ENCODE measurements around the gene MAP7. TPM values are rescaled to one million over a fixed set of nuclear protein-coding genes. Genes with fewer than 3 reads are reported as not detected.

MAP7 gene
- total RNA-seq, 4 donors from 2014 or later, result 16.5 to 47.1 (median 38.8) TPM

DNA sequence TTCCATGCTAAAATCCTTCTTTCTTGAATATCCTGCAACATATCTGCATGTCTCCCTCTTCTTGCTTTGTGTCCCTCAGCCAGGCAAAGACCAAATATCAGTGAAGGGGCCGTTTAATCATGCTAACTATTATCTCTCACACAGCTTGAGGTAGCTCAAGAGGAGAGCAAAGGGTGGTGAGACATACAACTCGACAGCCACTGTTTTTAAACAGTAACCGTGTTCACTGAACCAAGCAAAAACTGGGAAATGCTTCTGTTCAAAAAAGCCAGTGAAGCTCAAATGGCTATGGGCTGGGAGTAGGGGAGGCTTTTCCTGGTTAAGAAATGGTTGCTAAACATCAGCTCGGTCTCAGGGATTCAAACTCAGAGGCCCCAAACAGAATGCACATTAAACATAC is 83.4 kb downstream of the MAP7 start:
- Histone ChIP-seq H3K27ac (no peak overlapping the region), H3K36me3 (no peaks in the 10 kb centered on the region), H3K27me3 (no peaks in the 10 kb centered on the region), H3K4me3 (no peak overlapping the region), H3K9me3 (no peaks in the 10 kb centered on the region), H3K4me1 (no peaks in the 10 kb centered on the region)
- TF ChIP-seq POLR2A (IDR thresholded peaks at IDR 0.05), result no peak
- TF ChIP-seq, protein P1, sequence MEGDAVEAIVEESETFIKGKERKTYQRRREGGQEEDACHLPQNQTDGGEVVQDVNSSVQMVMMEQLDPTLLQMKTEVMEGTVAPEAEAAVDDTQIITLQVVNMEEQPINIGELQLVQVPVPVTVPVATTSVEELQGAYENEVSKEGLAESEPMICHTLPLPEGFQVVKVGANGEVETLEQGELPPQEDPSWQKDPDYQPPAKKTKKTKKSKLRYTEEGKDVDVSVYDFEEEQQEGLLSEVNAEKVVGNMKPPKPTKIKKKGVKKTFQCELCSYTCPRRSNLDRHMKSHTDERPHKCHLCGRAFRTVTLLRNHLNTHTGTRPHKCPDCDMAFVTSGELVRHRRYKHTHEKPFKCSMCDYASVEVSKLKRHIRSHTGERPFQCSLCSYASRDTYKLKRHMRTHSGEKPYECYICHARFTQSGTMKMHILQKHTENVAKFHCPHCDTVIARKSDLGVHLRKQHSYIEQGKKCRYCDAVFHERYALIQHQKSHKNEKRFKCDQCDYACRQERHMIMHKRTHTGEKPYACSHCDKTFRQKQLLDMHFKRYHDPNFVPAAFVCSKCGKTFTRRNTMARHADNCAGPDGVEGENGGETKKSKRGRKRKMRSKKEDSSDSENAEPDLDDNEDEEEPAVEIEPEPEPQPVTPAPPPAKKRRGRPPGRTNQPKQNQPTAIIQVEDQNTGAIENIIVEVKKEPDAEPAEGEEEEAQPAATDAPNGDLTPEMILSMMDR (IDR thresholded peaks at IDR 0.05), result no peak
- no peak for DNase-seq

DNA sequence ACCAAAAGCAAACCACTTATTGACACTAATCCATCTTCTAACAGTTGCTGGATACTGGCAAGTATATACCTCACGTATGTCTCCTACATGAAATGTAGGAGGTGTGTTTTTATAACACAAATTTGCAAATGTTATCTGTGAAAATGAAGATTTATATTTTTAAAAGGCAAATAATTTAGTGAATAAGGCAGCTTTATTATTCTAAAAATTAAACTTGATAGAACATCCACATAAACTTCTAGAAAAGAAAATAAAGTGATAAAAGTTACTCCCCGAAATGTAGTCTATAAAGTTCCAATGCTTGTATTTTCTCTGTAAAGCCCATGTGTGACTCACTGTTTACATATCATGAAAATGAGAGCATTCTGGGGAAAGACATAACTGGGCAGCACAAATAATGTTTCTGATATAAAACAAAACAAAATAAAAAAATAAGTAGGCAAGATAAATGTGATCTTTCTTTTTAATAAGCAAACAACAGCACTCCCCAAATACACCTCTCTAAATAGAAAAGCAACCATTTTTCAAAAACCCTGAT is 84.4 kb downstream of the MAP7 start:
- TF ChIP-seq, protein P1 (IDR thresholded peaks at IDR 0.05), result no peak
- no peak for TF ChIP-seq POLR2A (IDR thresholded peaks at IDR 0.05)
- H3K27ac ChIP-seq, result no peak overlapping the region
- H3K36me3 ChIP-seq, result no peaks in the 10 kb centered on the region
- no peaks in the 10 kb centered on the region for H3K4me1 ChIP-seq
- no peaks in the 10 kb centered on the region for H3K27me3 ChIP-seq
- H3K9me3 ChIP-seq, result no peaks in the 10 kb centered on the region
- H3K4me3 ChIP-seq, result no peak overlapping the region
- no peak for DNase-seq

DNA sequence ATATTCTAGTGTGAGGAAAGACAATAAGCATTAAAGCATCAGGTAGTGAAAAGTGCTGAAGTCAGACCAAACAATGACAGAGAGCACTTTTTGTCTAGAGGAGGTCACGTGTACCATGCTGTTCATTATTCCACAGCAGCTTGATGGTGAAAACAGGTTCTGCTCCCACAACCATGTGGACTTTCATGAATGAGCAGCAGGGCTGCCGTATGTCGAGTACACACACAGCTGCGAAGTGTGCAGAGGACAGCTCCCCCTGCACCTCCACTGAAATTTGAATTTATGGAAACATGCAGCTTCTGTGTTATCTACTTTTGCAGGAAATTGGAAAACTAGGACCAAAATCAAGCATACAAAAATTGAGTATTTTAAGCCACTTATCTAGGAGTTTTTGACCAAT is 85.3 kb downstream of the MAP7 start:
- no peak overlapping the region for H3K27ac ChIP-seq
- no peak for DNase-seq
- H3K27me3 ChIP-seq, result no peaks in the 10 kb centered on the region
- H3K4me1 ChIP-seq, result no peaks in the 10 kb centered on the region
- H3K9me3 ChIP-seq, result no peaks in the 10 kb centered on the region
- H3K4me3 ChIP-seq, result no peak overlapping the region
- no peak for TF ChIP-seq POLR2A (IDR thresholded peaks at IDR 0.05)
- TF ChIP-seq, protein P1 (IDR thresholded peaks at IDR 0.05), result no peak
- no peaks in the 10 kb centered on the region for H3K36me3 ChIP-seq

DNA sequence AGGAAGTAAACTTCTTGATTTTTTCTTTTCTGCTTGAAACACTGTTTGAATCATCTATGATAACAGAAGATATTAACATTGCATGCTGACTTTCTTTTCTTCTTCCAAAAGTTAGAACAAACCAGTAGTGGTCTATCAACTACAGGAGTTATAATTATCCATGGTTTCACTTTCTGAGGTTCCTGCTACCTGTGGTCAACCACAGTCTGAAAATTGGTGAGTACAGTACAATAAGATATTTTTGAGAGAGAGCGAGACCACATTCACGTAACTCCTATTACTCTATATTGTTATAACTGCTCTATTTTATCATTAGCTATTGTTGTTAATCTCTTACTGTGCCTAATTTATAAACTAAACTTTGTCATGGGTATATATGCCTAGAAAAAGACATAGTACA is 86.1 kb downstream of the MAP7 start:
- Histone ChIP-seq H3K4me3 (no peak overlapping the region), H3K36me3 (no peaks in the 10 kb centered on the region), H3K27me3 (no peaks in the 10 kb centered on the region), H3K27ac (no peak overlapping the region), H3K4me1 (no peaks in the 10 kb centered on the region), H3K9me3 (no peaks in the 10 kb centered on the region)
- DNase-seq, result no peak
- TF ChIP-seq, protein P1 (IDR thresholded peaks at IDR 0.05), result no peak
- no peak for TF ChIP-seq POLR2A (IDR thresholded peaks at IDR 0.05)

DNA sequence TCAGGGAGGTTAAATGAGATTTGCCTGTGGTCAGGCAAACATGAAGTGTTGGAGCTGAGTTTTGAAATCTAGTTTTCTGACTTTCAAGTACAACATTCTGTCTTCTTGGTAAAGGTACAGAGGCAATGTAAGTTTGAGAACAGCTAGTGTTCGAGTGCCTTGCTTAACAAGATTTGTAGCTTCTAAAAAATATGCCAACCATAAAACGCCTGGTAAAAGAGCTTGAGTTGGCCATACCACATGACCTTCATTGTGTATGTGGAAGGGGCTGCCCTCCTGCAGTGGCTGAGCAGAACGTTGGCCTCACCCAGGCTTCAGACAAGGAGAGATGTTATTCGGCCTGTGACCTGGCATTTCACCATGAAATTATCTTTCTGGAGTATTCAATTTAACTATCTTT is 86.5 kb downstream of the MAP7 start:
- Histone ChIP-seq H3K36me3 (no peaks in the 10 kb centered on the region), H3K27me3 (no peaks in the 10 kb centered on the region), H3K4me3 (no peak overlapping the region), H3K27ac (no peak overlapping the region), H3K9me3 (no peaks in the 10 kb centered on the region), H3K4me1 (no peaks in the 10 kb centered on the region)
- no peak for DNase-seq
- TF ChIP-seq, protein P1 (IDR thresholded peaks at IDR 0.05), result no peak
- no peak for TF ChIP-seq POLR2A (IDR thresholded peaks at IDR 0.05)

Data from Peyer's patch (tissue), 4 donors.